GM19455 (cell line): ENCODE results near the gene TFE3.
"Not testable (repeated sequence)": the region's sequence is repeated elsewhere in the genome, so short reads cannot be mapped to it uniquely, and the experiment has no call there.

ENCODE experiments used
- ATAC-seq: cut with Tn5 transposase; IDR thresholded peaks from one replicate; pipeline ENCODE4 v1.9.1; 2021; ENCODE audit not compliant: unreplicated experiment

TFE3 gene

DNA sequence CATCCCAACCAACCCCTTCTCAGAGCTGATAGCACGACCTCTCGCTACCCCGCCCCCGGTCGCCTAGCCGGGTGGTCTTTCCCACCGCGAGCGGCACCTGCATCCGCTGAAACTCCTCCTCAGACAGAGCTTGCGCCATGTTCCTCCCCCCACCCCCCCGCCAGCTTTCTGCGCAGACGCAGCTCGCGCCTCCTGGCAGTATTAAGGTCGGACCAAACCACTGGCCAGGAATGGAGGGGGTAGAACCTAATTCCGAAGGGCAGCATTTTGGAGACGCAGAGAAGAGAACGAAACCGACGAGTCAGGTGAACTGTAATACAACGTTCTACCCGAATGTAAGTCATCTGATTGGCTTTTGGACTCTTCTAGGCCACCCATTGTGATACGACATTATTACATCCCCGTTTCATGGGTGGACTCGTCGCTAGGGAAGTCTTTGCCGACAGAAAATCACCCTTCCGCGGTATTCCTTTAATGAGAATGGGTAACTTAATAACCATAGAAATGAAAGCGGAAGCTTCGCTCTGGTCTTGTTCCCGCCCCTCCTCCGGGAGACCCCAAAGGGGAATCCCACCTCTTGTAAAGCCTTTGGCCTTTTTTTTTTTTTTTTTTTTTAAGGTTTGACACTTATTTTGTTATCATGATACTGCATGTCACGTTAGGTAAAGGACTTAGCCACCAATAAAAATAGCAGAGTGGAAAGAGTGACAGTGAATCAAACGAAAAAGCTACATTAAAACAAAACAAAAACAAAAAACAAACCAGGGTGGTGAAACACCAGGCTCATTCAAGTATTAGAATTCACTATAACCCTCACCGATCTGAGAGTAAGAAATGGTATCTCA, 40.8 kb downstream of the TFE3 start, which contains the start of gene GRIPAP1:
Gene GRIPAP1 (minus strand): TSS at position 174 of the 845 bp plus-strand sequence. CDS start 35 bp downstream, at position 139.
- ATAC-seq: peak; percentile 66

DNA sequence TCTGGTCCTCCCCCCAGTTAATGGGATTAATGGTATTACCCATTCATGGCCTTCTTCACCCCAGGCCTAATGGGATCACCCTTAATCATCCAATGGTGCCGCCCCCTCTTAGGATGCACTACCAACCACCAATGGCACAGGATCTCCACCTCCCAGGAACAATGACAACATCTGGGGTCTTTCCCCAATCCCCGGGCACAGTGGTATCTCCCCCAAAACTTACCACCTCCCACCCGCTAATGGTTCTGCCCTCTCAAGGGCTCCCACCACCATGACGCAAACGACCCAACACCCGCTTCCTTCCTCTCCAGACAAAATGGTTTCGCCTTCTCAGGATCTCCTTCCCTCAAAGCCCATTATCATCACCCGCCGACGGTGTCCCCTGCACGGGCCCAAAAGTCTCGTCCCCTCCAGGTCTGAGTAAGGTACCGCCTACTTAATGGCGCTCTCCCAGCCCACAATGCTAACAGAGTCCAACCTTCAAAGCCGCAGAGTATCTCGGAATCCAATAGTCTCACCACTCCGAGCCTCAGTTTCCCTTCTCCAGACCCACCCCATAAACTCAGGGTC, 41.6 kb downstream of the TFE3 start:
- ATAC-seq: peak; percentile 32

DNA sequence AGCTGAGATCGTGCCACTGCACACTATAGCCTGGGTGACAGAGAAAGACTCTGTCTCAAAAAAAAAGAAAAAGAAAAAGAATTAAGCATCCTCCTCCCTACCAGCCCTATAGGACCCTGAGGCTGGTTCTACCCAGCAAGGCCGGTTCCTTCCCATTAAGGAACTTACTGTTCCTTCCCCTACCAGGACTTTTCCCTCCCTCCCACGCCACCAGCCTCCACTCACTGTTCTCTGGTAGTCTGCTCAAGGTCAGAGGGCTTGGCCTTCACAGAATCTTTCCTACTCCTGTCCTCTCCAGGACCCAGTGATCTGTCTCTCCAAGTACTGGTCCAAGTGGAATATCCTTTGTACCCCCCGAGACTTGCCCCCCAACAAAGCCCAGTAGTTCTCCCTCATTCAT, 42.5 kb downstream of the TFE3 start:
- no peak for ATAC-seq

DNA sequence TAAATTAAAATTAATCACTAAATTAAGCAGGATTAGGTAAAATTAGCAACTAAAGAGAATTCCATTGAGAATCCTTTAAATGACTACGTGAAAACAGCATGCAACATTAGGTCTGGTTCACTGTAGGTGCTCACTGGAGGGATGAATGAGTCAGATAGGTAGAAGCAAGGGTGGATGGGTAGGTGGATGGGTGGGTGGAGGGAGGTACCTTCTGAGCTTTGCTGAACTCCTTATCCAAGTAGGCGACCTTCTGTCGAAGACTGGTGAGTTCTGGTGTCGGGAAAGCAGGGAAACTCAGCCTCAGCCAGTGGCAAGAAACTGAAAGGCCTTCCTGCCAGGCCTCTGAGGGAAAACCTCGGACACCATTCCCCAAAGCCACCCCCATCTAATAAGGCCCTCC, 44.1 kb downstream of the TFE3 start:
- ATAC-seq: no peak

DNA sequence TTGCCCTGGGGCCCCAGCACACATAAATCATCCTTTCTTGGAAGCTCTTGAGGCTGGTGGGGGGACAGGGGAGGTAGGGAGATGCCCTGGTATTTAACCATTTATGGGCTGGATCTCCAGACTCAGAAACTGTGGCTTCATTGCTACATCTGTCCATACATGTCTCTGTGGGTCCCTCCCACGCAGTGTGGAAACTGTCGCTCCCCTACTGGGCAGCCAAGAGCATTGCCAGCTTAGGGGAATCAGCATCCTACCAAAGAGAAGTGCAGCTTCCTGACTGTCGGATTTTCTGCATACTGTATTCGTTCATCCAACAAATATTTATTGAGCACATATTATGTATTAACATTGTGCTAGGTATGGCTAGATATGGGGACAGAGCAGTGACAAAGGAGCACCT, 44.8 kb downstream of the TFE3 start:
- no peak for ATAC-seq

DNA sequence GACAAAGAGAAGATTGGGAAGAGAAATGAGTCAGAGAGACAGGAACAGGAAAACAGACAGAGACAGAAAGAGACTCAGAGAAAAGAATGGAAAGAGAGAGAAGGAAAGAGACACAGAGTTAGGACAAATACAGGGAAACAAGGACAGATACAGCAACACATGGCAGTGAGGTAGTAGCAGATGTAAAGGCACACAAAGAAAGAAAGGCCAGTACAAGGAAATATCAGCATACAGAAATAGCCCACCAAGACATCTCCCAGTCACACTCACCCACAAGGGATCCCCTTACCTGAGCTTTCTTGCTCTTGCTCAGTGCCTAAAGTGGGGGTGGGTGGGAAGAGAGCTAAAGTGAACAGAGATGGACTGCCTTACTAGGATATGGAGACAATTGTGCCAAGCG, 45.3 kb downstream of the TFE3 start:
- no peak for ATAC-seq

DNA sequence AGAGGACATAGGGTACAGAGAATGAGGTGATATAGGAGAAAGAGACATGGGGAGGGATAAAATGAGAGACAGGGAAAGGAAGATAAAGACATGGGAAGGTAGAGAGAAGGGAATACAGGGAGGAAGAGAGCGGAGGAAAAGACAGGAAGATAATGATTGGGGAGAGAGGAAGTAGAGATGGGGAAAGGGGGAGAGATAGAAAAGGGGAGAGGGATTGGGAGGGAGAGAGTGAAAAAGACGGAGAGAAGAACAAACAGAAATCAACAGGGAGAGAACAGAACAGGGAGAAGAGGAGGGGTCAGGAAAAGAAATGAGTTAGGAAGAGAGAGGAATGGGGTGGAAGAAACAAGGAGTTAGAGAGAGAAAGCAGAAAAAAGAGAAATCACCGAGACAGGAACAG, 45.7 kb downstream of the TFE3 start:
- ATAC-seq: no peak

DNA sequence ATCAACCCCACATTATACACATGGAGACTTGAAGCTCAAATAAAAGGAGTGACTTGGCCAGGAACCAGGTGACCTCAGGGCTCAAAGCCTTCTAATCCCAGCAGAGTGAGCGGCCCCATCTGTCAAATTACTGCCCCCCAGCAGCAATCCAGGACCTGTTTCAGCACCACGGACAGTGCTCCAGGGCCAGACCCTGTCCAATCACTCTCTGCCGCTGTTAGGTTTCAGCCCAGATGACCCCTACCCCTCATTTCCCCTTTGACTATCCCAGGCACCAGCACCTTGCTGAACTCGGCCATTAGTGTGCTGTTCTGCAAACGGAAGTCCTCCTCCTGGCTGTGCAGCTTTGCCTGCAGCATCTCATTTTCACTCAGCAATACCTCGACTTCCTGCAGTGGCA, 46.2 kb downstream of the TFE3 start:
- ATAC-seq: no peak

DNA sequence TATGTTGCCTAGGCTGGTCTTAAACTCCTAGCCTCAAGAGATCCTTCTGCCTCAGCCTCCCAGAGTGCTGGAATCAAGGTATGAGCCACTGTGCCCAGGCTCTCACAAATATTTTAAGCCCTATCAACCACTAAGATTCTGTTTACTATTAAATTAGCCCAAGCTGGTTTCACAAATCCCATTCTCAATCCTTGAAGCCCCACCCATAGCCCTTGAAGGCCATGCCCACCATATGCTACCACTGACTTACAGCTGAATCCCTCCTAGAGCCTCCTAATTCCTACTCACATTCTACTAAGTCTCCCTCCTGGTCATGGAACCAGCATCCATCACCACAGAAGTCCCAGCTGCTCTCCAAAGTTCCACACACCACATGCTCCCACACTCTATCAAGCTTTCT, 50.8 kb downstream of the TFE3 start:
- ATAC-seq: no peak

DNA sequence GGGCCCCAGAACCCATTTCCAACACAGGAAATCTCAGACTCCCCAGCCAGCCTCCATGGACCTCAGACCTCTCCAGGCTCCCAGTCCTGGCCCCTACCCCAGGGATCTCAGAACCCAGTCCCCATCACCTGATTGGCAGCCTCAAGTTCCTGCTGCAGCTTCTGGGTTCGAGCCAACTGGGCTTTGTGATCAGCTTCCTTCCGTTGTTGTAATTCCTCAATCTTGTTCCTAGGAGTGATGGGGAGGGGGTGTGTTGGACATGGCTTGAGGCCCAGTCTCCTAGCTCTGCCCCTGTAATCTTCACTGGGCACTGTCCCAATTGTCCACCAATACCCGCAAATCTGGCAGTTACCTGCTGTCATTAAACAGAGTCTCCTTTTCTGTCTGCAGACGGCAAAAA, 53.7 kb downstream of the TFE3 start:
- ATAC-seq: no peak

DNA sequence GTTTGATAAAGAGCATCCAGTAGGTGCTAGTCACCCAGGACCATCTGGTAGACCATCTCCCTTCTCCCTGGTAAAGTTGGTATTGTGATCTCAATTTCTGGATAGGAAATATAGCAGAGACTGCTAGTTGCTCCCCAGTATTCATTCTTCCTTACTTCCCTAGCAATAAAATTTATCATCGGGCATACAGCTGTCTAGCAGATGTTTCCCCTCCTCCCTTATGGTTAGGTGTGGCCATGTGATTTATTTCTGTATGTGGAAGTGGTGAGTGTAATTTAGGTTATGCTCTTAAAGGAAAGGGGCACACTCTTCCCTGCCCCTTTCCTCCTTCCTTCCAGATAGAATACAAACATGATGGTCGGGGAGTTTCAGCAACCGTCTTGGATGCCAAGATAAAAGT, 59.3 kb downstream of the TFE3 start:
- no peak for ATAC-seq

DNA sequence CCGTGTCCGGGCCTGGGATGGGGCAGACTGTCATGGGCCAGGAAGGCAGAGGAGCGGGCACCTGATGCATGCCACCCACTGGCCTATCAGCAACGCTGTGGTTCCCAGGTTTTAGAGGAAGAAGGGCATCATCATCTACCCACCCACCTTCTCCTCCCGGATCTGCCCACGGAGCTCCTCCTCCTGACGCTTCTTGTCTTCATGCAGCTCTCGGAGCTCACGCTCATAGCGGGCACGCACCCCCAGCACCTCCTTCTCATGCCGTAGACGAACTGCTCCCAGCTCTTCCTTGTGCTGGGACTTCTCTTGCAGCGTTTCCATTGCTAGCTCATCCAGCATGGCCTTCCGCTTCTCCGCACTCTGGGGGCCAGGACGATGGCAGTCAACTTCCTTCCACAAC, 60.1 kb downstream of the TFE3 start:
- no peak for ATAC-seq

DNA sequence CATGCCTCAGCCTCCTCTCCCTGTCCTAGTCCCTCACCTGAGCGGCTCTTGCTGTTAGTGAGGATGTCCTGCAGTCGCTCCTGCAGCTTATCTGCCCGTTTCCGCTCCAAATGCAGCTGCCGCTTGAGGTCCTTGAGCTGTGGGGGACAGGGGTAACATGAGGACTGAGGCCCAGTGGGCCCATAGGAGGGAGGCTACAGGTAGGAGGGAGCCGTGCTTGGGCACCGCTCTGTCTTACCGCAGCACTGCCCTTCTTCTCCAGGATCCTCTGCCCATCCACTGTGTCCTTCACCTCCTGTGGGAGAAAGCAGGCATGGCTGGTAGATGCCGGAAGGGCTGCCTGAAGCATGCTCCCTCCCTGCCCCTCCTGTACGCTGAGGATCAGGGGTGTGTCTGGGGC, 62.0 kb downstream of the TFE3 start:
- no peak for ATAC-seq

DNA sequence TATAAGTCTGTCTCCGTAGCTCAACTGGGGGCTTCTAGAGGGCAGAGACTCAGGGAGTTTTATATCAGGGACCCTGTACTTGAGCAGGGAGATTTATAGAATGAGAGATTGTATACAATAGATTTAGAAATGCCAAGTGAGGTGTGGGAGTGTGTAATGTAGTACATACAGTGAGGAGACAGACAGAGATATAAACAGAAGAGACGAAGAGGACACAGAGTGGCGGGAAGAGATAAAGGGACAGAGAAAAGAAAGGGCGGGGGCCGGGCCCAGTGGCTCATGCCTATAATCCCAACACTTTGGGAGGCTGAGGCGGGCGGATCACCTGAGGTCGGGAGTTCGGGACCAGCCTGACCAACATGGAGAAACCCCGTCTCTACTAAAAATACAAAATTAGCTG, 62.8 kb downstream of the TFE3 start:
- ATAC-seq: not testable (repeated sequence)
